Large intestine (tissue), 3 donors: Measurements from ENCODE around the gene CADM1. TPM values are rescaled to one million over a fixed set of nuclear protein-coding genes. Genes with fewer than 3 reads are reported as not detected.

Source experiments
- DNase-seq, 2 donors: peaks; one replicate each; pipeline versions ENCODE4 v3.0.0 to v3.0.0-alpha.2; 2013
- H3K27ac ChIP-seq: one replicate; pipeline ENCODE4 v1.5.1; 2013; ENCODE audit warnings: low read length
- H3K27me3 ChIP-seq: 2 replicates; pipeline ENCODE4 v1.6.1; 2013; ENCODE audit warnings: low read length; ENCODE audit not compliant: control insufficient read depth, insufficient read depth
- H3K36me3 ChIP-seq: 2 replicates; pipeline ENCODE4 v1.6.1; 2013; ENCODE audit warnings: low read length; ENCODE audit not compliant: control insufficient read depth, insufficient read depth
- H3K4me1 ChIP-seq: one replicate; pipeline ENCODE4 v1.6.1; 2013; ENCODE audit warnings: low read length; ENCODE audit not compliant: control insufficient read depth, insufficient read depth
- H3K4me3 ChIP-seq: one replicate; pipeline ENCODE4 v1.5.1; 2013; ENCODE audit warnings: low read length
- H3K9me3 ChIP-seq: one replicate; pipeline ENCODE4 v1.6.1; 2013; ENCODE audit warnings: mild to moderate bottlenecking, low read depth, low read length, moderate library complexity; ENCODE audit not compliant: control insufficient read depth
- WGBS: methylation state at CpG from one replicate; pipeline ENCODE4 v1.1.5; 2013; ENCODE audit warnings: low lambda C conversion rate; ENCODE audit not compliant: insufficient coverage; 5-methylcytosine and 5-hydroxymethylcytosine counted together
- polyA plus RNA-seq: library from polyadenylated mRNA; unstranded; fragments of 120-200 nt; gene quantifications from one replicate; pipeline ENCODE4 v1.2.1, GENCODE V29; 2013

CADM1 gene
- polyA plus RNA-seq, 1 donor, result 32.7 TPM

- H3K27me3 ChIP-seq, result no peaks in the 10 kb centered on the region
- no peak for DNase-seq
- H3K4me3 ChIP-seq, result no peak overlapping the region
- no peaks in the 10 kb centered on the region for H3K4me1 ChIP-seq
- WGBS, result no CpG with 5 or more reads among the region's 5 CpGs
- no peak overlapping the region for H3K27ac ChIP-seq
- no peaks in the 10 kb centered on the region for H3K9me3 ChIP-seq
- H3K36me3 ChIP-seq, result no peaks in the 10 kb centered on the region
Measured at GRCh38 chr11:115425250-115425649, 79.0 kb downstream of the CADM1 start.

GRCh38 chr11:115423728-115424459 lies 80.3 kb downstream of the CADM1 start:
- Histone ChIP-seq H3K27ac (no peak overlapping the region), H3K9me3 (no peaks in the 10 kb centered on the region), H3K27me3 (no peaks in the 10 kb centered on the region), H3K4me1 (no peaks in the 10 kb centered on the region), H3K4me3 (no peak overlapping the region), H3K36me3 (no peaks in the 10 kb centered on the region)
- WGBS, result 20% methylated on average over 2 of the region's 7 CpGs
- no peak for DNase-seq

GRCh38 chr11:115421992-115422689 lies 82.1 kb downstream of the CADM1 start:
- no peaks in the 10 kb centered on the region for H3K9me3 ChIP-seq
- no peaks in the 10 kb centered on the region for H3K27me3 ChIP-seq
- no peak for DNase-seq
- H3K27ac ChIP-seq, result no peak overlapping the region
- H3K36me3 ChIP-seq, result no peaks in the 10 kb centered on the region
- WGBS, result no CpG with 5 or more reads among the region's 6 CpGs
- H3K4me1 ChIP-seq, result no peaks in the 10 kb centered on the region
- H3K4me3 ChIP-seq, result no peak overlapping the region

GRCh38 chr11:115421352-115421991 lies 82.7 kb downstream of the CADM1 start:
- H3K36me3 ChIP-seq, result no peaks in the 10 kb centered on the region
- 60% methylated on average over 1 of the region's 9 CpGs for WGBS
- DNase-seq, result no peak

GRCh38 chr11:115420505-115420904 lies 83.7 kb downstream of the CADM1 start:
- H3K27me3 ChIP-seq, result no peaks in the 10 kb centered on the region
- H3K9me3 ChIP-seq, result no peaks in the 10 kb centered on the region
- no peak overlapping the region for H3K27ac ChIP-seq
- H3K4me1 ChIP-seq, result no peaks in the 10 kb centered on the region
- no CpG with 5 or more reads among the region's 5 CpGs for WGBS
- H3K4me3 ChIP-seq, result no peak overlapping the region
- DNase-seq, result no peak
- no peaks in the 10 kb centered on the region for H3K36me3 ChIP-seq

More at GRCh38 chr11:115421352-115421991, 82.7 kb downstream of the CADM1 start:
- Histone ChIP-seq H3K27ac (no peak overlapping the region), H3K4me3 (no peak overlapping the region), H3K4me1 (no peaks in the 10 kb centered on the region), H3K27me3 (no peaks in the 10 kb centered on the region), H3K9me3 (no peaks in the 10 kb centered on the region)

DNA sequence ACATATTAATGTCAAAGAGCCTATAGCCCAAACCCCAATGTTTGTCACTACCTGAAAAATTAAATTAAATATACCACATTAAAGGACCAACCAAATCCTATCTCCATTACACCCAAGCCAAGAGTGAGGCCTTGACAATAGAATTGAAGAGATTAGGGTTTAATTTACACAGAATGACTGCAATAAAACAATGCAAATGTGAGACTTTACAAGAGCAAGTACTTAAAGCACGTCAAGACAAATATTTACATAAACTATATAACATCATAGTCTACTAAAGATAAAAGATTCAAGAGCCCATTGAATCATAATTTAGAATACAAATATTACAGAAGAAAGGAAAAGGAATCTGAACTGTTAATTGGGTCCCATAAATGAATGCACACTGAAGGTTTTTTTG lies 85.6 kb downstream of the CADM1 start:
- H3K27me3 ChIP-seq, result no peaks in the 10 kb centered on the region

GRCh38 chr11:115418081-115418480 lies 86.1 kb downstream of the CADM1 start:
- 100% methylated on average over 4 of the region's 4 CpGs for WGBS
- Histone ChIP-seq H3K4me1 (no peaks in the 10 kb centered on the region), H3K9me3 (no peaks in the 10 kb centered on the region), H3K36me3 (no peaks in the 10 kb centered on the region), H3K27me3 (no peaks in the 10 kb centered on the region), H3K27ac (no peak overlapping the region), H3K4me3 (no peak overlapping the region)
- no peak for DNase-seq

More for the DNA sequence above, 85.6 kb downstream of the CADM1 start:
- H3K27ac ChIP-seq, result no peak overlapping the region
- no peak overlapping the region for H3K4me3 ChIP-seq
- DNase-seq, result no peak
- H3K9me3 ChIP-seq, result no peaks in the 10 kb centered on the region
- WGBS, result 50% methylated on average over 1 of the region's 1 CpG
- H3K36me3 ChIP-seq, result no peaks in the 10 kb centered on the region
- no peaks in the 10 kb centered on the region for H3K4me1 ChIP-seq

GRCh38 chr11:115411120-115411519 lies 93.1 kb downstream of the CADM1 start:
- Histone ChIP-seq H3K4me3 (no peak overlapping the region), H3K36me3 (no peaks in the 10 kb centered on the region), H3K9me3 (no peaks in the 10 kb centered on the region), H3K27ac (no peak overlapping the region), H3K4me1 (peaks cover 7% of the 10 kb centered on the region), H3K27me3 (no peaks in the 10 kb centered on the region)
- no peak for DNase-seq
- 100% methylated on average over 1 of the region's 1 CpG for WGBS

DNA sequence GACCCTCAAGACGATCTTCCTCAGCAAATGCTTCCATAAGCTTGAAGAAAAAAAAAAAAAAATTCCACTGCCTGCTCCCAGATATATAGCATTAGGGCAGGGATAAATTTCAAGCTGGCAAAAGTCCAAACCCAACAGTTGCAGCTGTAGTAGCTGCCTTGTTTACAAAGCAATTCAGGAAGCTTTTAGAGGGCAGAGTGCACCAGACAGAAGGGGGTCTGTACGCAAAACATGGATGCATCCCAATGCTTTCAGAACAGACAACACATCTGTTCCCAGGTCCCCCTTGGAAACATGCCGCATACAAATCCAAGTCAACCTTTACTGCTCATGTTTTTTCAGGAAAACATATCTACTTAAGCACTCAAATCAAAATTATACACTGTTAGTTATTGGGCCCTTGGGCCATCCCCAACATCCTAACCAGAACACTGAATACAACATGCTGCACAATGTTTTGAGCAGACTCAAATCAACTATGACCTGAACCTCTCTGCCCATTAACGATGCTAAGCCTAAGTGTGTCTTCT lies 94.5 kb downstream of the CADM1 start:
- Histone ChIP-seq H3K27me3 (no peaks in the 10 kb centered on the region), H3K4me3 (no peak overlapping the region), H3K4me1 (peaks cover 7% of the 10 kb centered on the region), H3K36me3 (no peaks in the 10 kb centered on the region), H3K9me3 (no peaks in the 10 kb centered on the region), H3K27ac (no peak overlapping the region)
- WGBS, result 0% methylated on average over 1 of the region's 4 CpGs
- DNase-seq, result peak; percentile 18 to 67

GRCh38 chr11:115409116-115409670 lies 95.0 kb downstream of the CADM1 start:
- DNase-seq, result no peak
- Histone ChIP-seq H3K9me3 (no peaks in the 10 kb centered on the region), H3K4me1 (peaks cover 7% of the 10 kb centered on the region), H3K27ac (no peak overlapping the region), H3K36me3 (no peaks in the 10 kb centered on the region), H3K27me3 (no peaks in the 10 kb centered on the region), H3K4me3 (no peak overlapping the region)
- 56% methylated on average over 4 of the region's 4 CpGs for WGBS
